KG1 (cell line): Measurements from ENCODE around the gene AFAP1.

ENCODE experiments used
- DNase-seq: peaks from one replicate; lab custom pipeline; 2025; lab: John Stamatoyannopoulos, UW

Gene AFAP1

GRCh38 chr4:7841071-7841470 is 98.6 kb downstream of the AFAP1 start:
- DNase-seq, result no peak

DNA sequence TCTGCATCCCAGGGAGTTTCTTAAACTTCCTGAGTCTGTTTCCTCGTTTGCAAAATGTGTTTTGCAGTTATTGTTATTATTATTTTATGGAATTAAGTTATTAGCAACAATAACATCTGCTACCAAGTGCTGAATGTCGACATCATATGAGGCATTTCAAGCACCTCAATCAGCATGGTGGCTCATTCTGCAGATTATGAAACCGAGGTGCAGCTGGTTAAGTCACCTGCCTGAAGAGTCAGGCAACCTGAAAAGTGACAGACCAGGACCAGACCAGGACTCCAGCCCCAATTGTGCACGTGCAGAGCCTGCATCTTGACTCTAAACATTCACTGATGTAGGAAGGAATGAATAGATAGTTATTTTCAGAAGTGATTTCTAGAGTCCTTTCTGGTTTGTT is 99.8 kb downstream of the AFAP1 start:
- no peak for DNase-seq

DNA sequence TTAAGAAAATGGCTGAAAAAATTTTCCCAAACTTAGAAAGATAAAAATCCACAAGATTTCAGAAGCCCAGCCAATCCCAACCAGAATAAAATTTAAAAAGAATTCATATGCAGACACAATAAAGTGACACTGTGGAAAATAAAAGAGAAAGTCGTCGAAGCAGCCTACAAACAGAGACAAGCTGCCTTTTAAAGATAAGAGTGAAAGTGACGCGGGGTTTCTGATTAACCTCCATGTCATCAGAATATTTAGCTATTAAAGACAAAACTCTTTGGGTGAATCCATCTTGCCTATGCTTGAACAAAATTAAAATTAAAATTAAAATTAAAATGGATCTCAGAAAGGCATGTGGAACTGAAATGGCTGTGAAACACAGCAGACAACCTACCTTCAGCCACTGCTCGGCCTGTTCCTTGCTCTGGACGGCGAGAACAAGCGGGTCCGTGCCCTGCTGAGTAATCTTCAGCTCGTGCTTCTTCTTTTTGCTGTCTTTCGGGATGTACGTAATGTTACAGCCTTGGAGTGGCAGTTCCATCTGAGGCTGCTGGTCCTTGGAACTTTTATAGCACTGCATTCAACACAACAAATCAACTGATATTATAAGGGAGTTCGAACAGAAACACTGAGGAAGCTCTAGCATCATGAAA is 101.4 kb downstream of the AFAP1 start:
- DNase-seq, result no peak

DNA sequence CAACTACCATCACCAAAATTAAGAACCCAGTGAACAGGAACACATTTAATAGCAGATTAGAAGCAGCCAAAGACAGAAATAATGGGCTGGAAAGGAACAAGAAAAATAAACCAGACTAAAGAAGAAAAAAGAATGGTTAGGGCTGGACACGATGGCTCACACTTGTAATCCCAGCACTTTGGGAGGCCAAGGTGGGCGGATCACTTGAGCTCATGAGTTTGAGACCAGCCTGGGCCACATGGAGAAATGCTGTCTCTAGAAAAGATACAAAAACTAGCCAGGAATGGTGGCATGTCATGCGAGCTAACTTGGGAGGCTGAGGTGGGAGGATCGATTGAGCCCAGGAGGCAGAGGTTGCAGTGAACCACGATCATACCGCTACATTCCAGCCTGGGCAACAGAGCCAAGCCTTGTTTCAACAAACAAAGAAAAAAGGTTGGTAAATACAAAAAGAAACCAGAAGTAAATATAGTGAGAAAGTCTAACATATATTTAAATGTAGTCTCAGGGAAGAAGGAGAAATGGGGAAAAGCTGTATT is 102.0 kb downstream of the AFAP1 start:
- DNase-seq, result no peak

DNA sequence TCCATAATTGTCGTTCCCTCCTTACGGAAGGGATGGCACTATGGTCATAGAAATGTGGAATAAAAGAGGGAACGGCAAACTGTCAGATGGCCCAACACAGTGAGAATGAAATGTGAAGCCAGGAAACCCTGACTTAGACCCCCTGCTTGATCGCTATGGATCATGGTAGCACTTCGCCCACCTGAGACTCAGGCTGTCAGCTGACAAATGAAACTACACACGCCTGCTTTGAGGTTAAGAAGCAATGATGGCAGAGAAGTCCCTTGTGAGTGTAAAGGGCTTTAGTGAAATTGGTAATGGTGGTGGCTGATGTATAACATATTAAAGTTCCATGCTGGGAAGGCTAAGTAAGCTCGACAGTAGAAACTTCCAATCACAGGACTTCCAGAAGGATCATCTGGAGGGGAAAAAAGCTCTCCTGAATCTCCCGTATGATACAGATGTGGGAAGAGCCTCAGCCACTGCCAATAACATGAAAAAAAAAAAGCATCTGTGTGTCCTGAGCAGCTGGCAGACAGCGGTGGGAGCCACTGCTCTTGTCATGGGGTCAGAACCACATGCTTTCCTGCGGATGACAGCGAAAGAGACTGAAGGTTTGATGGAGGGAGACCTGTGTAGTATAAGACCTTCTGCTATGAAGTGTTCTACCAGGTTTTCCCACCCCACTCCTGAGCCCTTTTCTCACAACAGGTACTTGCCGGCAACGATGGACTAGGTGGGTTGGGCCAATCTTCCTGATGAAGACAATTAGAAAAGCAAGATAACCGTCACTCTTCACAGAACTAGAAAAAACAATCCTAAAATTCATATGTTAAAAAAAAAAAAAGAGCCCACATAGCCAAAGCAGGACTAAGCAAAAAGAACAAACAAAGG is 107.6 kb downstream of the AFAP1 start:
- DNase-seq, result no peak

DNA sequence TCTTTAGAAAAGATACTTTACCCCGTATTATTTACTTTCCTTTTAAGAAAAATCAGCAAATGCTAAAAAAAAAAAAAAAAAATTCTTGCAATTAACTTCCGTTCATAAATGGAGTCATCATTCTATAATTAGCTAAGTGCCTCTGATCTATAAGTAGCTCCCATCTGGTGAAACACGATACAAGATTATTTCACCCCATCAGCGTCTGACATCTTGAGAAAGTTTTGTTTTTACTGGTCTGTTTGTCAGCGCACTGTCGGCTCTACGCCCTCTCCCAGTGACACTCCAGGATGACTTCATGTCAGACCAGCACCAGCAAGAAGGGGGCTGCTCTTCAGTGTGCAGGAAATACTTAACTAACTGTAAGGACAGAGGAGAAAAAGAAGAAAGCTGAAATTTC is 108.3 kb downstream of the AFAP1 start:
- no peak for DNase-seq

DNA sequence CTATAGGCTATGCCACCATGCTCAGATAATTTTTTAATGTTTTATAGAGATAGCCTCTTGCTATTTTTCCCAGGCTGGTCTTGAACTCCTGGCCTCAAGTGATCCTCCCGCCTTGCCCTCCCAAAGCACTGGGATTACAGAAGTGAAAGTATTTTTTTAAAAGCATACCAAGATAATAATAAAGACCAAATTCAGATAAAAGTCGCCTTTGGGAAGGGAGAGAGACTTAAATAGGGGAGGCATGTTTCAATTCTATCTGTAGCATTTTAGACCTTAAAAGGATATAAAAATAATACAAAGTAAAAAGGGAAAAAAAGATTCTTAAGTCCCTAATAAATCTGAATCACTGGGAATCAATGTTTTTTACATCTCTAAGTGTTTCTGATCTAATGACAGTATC is 108.9 kb downstream of the AFAP1 start:
- no peak for DNase-seq

- DNase-seq, result no peak
Measured at GRCh38 chr4:7829652-7830580, 109.7 kb downstream of the AFAP1 start.

- no peak for DNase-seq
Measured at GRCh38 chr4:7828793-7829301, 110.8 kb downstream of the AFAP1 start.

- DNase-seq, result peak; percentile 17
Measured at GRCh38 chr4:7828011-7828720, 111.5 kb downstream of the AFAP1 start.

- DNase-seq, result no peak
Measured at GRCh38 chr4:7827566-7827965, 112.1 kb downstream of the AFAP1 start.

- DNase-seq, result no peak
Measured at GRCh38 chr4:7826909-7827306, 112.8 kb downstream of the AFAP1 start.

DNA sequence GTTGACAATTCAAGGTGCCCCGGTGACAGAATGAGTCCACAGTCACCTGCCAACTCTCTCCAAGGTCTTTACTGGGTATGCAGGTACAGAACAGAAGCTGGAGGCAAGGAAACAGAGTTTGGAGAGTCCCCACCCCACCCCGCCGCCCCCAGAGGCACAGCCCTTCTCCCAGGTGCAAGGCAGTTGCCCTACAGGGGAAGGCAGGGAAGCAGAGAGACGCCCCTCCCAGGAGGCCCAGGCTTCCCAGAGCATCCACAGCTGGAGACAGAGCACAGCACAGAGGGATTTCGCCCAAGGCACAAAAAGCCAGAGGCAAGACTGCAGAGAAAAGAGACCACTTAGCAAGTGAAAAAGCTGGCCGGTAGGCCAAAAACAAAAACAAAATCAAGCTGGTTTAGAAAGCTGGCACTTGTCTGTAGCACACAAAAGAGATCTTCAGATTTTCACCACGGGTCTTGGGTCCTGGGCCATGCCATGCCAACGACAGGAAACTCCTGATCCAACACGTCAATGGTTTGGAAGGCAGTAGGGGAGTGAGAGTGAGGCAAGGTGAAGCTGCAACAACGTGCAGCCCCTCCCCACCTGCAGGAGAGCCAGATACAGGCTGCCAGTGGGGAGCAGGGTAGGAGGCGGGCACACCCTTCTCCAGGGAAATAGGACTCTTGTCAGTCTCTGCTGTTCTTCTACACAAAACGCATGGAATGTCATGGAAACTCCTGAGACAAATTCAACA is 113.3 kb downstream of the AFAP1 start:
- no peak for DNase-seq

- DNase-seq, result no peak
Measured at GRCh38 chr4:7824218-7824617, 115.4 kb downstream of the AFAP1 start.

- no peak for DNase-seq
Measured at GRCh38 chr4:7823416-7823824, 116.2 kb downstream of the AFAP1 start.

- DNase-seq, result no peak
Measured at GRCh38 chr4:7822877-7823276, 116.8 kb downstream of the AFAP1 start.

DNA sequence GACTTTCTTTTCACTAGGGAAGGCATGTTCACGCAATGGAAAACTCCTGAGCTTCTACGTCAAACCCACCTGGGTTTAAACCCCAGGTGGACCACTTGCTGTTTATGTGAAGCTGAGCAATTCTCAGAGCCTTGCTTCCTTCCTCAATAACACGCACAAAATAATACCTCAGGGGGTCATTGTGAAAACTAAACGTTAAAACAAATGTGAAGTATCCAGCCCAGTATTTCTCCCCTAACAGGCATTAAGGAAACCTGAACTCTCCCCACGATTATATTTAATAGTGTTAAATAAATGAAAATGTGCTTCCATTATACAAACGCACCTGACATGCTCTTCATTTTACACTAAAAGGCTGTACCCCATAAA is 117.5 kb downstream of the AFAP1 start:
- no peak for DNase-seq

DNA sequence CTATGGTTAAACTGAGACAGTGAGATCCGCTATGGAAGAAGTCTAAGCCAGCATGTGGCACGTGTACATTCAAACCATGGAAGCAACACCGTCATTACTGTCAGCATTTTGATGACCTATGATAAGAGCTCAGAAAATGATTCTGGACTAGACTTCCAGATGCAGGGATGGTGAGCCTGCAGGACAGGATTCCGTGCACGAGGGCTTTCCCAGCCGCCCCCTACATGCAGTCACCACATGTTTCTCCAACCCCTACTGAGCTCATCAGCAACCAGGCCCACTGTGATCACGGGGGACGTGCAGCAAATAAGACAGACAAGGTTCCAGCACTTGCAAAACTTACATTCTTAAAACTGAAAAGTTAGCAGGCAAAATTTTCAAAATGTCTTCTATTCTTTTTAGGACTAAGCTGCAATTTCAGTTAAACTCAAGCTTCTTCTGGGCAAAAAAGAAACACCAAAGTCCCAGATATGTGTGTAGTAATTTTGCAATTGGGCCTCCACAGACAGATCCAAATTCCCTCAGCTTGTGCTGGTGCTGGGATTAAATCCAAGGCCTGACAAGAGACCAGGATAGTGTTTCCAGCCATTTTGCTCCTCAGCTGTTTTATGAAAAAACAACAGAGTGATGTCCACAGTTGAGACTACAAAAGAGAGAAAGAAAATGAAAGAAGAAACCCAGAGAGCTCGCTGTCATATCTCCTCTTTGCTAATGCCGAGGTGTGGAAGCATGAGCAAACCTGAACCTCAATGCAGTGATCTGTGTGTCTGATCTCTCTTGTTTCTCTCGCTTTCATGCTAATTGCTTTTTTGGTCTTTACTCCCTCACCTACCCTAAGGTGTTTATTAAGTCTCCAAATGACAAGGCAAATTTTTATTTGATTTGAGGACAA is 118.2 kb downstream of the AFAP1 start:
- no peak for DNase-seq

DNA sequence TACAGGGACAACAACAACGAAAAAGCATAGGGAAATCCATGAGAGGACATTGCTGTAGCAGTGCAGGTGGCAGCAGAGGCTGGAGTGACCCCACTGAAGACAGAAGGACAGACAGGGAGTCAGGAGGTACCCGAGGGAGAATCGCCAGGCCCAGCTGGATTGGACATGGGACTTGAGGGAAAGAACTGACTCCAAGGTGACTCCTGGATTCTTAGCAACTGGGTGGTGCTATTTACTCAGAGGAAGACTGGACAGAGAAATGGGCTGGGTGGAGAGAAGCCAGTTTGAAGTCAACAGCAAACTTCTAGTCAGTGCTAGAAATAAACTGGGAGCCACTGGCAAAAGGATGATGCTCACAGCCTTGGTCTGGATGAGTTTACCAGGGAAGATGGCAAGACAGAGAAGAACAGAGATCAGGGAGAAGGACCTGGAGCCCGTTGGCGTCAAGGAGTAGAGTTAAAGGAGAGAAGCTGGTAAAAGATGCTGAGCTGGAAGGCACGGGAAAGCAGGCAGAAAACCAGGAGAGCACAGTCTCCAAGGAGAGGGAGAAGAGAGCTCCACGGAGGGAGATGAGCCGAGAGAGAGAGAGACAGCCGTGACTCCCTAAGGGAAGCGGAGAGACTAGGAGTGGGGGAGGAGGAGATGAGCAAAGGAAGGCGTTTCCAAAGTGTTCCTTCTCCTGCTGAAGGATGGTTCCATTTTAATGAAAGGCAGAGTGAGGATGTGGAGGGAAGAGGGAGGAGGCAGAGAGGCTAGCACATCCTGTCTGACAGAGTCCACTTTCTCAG is 119.4 kb downstream of the AFAP1 start:
- no peak for DNase-seq
